ENCODE results near the gene CREBBP. TPM values are rescaled to one million over a fixed set of nuclear protein-coding genes. Genes with fewer than 3 reads are reported as not detected.

Gene CREBBP
- total RNA-seq, 2 donors from 2014 or later, result 82.2 to 143 TPM

- Histone ChIP-seq H3K27me3 (replicated peaks; ENCODE audit: insufficient read depth) (no peaks in the 10 kb centered on the region), H3K4me1 (replicated peaks) (no peaks in the 10 kb centered on the region), H3K27ac (no peak overlapping the region), H3K36me3 (peaks cover 8 to 15% of the 10 kb centered on the region in 2 donors), H3K4me3 (no peak overlapping the region), H3K9me3 (no peaks in the 10 kb centered on the region)
- intact Hi-C loops (cut with DNase I), result loop anchor here (5.0 kb wide), 1 partner anchor 104 kb away; no protein-coding TSS in a partner anchor
- 92% methylated on average over 14 of the region's 14 CpGs for WGBS
- TF ChIP-seq POLR2AphosphoS5 (IDR thresholded peaks at IDR 0.05) (no peak), CTCF (IDR thresholded peaks at IDR 0.05) (no peak), POLR2A (IDR thresholded peaks at IDR 0.05) (no peak)
- DNase-seq (ENCODE audit: low spot score), result no peak
Observed at GRCh38 chr16:3773663-3774062, 106.8 kb downstream of the CREBBP start.

GRCh38 chr16:3771513-3771912, 109.0 kb downstream of the CREBBP start:
- TF ChIP-seq POLR2AphosphoS5 (IDR thresholded peaks at IDR 0.05), result no peak
- no peaks in the 10 kb centered on the region for H3K27me3 ChIP-seq (replicated peaks; ENCODE audit: insufficient read depth)
- no peak overlapping the region for H3K27ac ChIP-seq
- no peak for DNase-seq (ENCODE audit: low spot score)
- H3K4me1 ChIP-seq (replicated peaks), result no peaks in the 10 kb centered on the region
- intact Hi-C loops (cut with DNase I), result loop anchor here (5.0 kb wide), 1 partner anchor 106 kb away; no protein-coding TSS in a partner anchor
- H3K36me3 ChIP-seq, result peaks cover 0 to 15% of the 10 kb centered on the region in 2 donors
- no peak overlapping the region for H3K4me3 ChIP-seq
- no peaks in the 10 kb centered on the region for H3K9me3 ChIP-seq
- WGBS, result 90% methylated on average over 5 of the region's 5 CpGs

- Histone ChIP-seq H3K27ac (no peak overlapping the region), H3K4me3 (no peak overlapping the region), H3K9me3 (no peaks in the 10 kb centered on the region), H3K27me3 (replicated peaks; ENCODE audit: insufficient read depth) (no peaks in the 10 kb centered on the region), H3K36me3 (peaks cover 0 to 17% of the 10 kb centered on the region in 2 donors), H3K4me1 (replicated peaks) (no peaks in the 10 kb centered on the region)
- 80% methylated on average over 13 of the region's 13 CpGs for WGBS
- TF ChIP-seq CTCF (IDR thresholded peaks at IDR 0.05), result no peak
- TF ChIP-seq POLR2AphosphoS5 (IDR thresholded peaks at IDR 0.05), result no peak
- no peak for TF ChIP-seq POLR2A (IDR thresholded peaks at IDR 0.05)
- DNase-seq (ENCODE audit: low spot score), result no peak
- intact Hi-C loops (cut with DNase I), result loop anchor here (5.0 kb wide), 1 partner anchor 107 kb away; no protein-coding TSS in a partner anchor
Observed at GRCh38 chr16:3770530-3770929, 110.0 kb downstream of the CREBBP start.

GRCh38 chr16:3769942-3770341, 110.6 kb downstream of the CREBBP start:
- H3K9me3 ChIP-seq, result no peaks in the 10 kb centered on the region
- peaks cover 0 to 23% of the 10 kb centered on the region in 2 donors for H3K36me3 ChIP-seq
- intact Hi-C loops (cut with DNase I), result loop anchor here (5.0 kb wide), 1 partner anchor 107 kb away; no protein-coding TSS in a partner anchor
- no peak overlapping the region for H3K4me3 ChIP-seq
- H3K27me3 ChIP-seq (replicated peaks; ENCODE audit: insufficient read depth), result no peaks in the 10 kb centered on the region
- no peak overlapping the region for H3K27ac ChIP-seq
- WGBS, result 96% methylated on average over 13 of the region's 13 CpGs
- TF ChIP-seq CTCF (IDR thresholded peaks at IDR 0.05), result no peak
- no peak for DNase-seq (ENCODE audit: low spot score)
- no peaks in the 10 kb centered on the region for H3K4me1 ChIP-seq (replicated peaks)

- 96% methylated on average over 12 of the region's 12 CpGs for WGBS
- no peak for TF ChIP-seq CTCF (IDR thresholded peaks at IDR 0.05)
- no peak for TF ChIP-seq POLR2A (IDR thresholded peaks at IDR 0.05)
- TF ChIP-seq POLR2AphosphoS5 (IDR thresholded peaks at IDR 0.05), result no peak
- no peak overlapping the region for H3K4me3 ChIP-seq
- H3K4me1 ChIP-seq (replicated peaks), result no peaks in the 10 kb centered on the region
- H3K36me3 ChIP-seq, result peaks cover 0 to 25% of the 10 kb centered on the region in 2 donors
- intact Hi-C loops (cut with DNase I), result no loop called here
- H3K27ac ChIP-seq, result no peak overlapping the region
- no peaks in the 10 kb centered on the region for H3K9me3 ChIP-seq
- H3K27me3 ChIP-seq (replicated peaks; ENCODE audit: insufficient read depth), result no peaks in the 10 kb centered on the region
- DNase-seq (ENCODE audit: low spot score), result no peak
Observed at GRCh38 chr16:3769013-3769412, 111.5 kb downstream of the CREBBP start.

All from prostate gland (tissue), 2 donors.